Superior temporal gyrus (tissue), 1 donor: ENCODE data around the gene PGF.

Experiments used
- DNase-seq: peaks from one replicate; pipeline ENCODE4 v3.0.0-alpha.2; 2016; ENCODE audit errors: extremely low spot score

The PGF gene

DNA sequence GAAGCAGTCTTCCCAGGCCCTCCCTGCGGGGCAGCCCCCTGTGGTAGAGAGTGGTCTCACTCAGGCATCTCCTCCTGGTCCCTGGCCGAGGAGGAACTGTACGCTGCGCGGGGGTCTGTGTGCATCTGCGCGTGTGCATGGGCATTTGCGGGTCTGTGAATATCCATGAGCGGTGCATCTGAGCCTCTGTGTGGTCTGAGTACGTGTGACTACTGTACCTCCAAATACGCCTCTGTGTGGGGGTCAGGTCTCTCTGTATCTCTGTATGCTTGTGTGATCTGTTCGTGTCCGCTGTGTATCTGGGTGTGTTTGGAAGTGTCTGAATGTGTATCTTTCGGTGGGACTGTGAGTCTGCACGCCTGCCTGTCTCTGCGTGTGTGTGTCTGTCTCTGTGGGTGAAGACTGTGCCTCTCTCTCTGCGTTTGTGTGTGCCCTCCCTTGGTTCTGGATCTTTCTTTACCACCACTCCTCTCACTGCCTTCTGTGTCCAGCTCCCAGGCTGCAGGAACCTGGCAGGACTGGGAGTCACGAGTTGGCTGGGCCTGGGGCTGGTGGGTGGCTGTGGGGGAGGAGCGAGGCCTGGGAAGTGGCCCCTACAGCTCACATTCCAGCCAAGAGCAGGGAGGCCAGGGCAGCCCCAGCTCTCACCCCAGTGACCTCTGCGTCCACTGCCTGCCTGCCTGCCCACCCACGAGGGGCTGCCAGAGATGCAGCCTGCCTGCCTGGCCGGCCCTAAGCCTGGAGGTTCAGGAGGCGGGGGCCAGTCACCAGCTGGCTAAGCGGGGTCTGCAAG lies 1.1 kb upstream of the PGF start:
- DNase-seq: no peak

DNA sequence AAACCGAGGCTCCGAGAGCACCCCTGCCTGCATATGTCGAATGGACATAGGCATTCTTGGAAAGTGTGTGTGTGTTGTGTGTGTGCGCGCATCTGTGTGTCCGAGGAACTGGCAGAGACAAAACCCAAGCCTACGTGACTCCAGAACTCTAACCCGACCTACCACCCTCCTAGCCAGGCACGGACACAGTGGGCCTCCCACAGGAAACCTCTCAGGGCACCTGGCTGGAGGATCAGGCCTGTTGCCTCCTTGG lies 556 bp upstream of the PGF start:
- DNase-seq: no peak

- no peak for DNase-seq
Measured at GRCh38 chr14:74954947-74955228, 509 bp downstream of the PGF start.

GRCh38 chr14:74954232-74954946 lies 1.0 kb downstream of the PGF start:
- no peak for DNase-seq

GRCh38 chr14:74953686-74954085 lies 1.7 kb downstream of the PGF start:
- no peak for DNase-seq

- DNase-seq: no peak
Measured at GRCh38 chr14:74952697-74953484, 2.5 kb downstream of the PGF start.

- DNase-seq: no peak
Measured at GRCh38 chr14:74952180-74952665, 3.2 kb downstream of the PGF start.

- no peak for DNase-seq
Measured at GRCh38 chr14:74951443-74952179, 3.8 kb downstream of the PGF start.

DNA sequence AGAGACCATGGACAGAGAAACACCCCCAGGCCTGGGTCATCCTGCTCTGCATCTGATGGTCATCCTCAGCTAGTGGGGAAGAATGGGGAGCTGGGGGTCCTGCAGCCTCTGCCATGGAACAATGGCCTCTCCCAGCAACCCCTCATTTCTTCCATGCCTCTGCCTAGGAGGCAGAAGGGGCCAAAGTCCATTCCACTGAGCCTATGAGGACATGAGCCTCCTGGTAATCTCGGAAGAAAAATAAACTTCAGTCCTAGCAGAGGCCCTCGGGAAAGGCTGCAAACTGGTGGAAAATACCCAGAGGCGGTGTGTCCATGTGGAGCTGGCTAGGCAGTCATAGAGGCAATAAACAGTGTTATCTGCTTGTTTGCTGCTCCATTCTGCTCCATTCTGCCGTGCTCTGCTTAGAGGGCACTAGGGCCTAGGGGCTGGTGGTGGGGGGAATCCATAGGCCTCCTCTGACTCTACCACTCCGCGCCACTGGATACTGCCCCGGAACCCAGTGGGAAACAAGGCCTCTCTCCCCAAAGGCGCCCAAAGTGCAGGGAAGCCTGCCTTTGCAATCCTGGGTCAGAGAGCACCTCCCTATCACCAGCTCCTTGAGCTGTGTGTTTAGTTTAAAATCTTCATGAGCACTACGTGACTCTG lies 4.5 kb downstream of the PGF start:
- no peak for DNase-seq

GRCh38 chr14:74949859-74950573 lies 5.4 kb downstream of the PGF start:
- DNase-seq: no peak

DNA sequence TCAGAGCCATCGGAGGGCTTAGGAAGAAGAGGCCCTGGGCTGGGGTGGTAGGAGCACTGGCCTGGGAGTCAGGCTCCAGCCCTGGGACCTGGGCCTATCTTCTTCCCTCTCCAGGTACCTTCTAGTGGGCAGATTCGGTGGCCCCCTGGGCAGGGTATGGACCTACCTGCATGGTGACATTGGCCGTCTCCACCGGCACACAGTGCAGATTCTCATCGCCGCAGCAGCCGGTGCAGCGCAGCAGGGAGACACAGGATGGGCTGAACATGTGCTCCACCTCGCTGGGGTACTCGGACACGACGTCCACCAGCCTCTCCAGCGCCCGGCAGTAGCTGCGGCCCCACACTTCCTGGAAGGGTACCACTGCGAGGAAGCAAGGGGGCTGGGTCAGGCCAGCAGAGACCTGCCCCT lies 6.2 kb downstream of the PGF start:
- no peak for DNase-seq

DNA sequence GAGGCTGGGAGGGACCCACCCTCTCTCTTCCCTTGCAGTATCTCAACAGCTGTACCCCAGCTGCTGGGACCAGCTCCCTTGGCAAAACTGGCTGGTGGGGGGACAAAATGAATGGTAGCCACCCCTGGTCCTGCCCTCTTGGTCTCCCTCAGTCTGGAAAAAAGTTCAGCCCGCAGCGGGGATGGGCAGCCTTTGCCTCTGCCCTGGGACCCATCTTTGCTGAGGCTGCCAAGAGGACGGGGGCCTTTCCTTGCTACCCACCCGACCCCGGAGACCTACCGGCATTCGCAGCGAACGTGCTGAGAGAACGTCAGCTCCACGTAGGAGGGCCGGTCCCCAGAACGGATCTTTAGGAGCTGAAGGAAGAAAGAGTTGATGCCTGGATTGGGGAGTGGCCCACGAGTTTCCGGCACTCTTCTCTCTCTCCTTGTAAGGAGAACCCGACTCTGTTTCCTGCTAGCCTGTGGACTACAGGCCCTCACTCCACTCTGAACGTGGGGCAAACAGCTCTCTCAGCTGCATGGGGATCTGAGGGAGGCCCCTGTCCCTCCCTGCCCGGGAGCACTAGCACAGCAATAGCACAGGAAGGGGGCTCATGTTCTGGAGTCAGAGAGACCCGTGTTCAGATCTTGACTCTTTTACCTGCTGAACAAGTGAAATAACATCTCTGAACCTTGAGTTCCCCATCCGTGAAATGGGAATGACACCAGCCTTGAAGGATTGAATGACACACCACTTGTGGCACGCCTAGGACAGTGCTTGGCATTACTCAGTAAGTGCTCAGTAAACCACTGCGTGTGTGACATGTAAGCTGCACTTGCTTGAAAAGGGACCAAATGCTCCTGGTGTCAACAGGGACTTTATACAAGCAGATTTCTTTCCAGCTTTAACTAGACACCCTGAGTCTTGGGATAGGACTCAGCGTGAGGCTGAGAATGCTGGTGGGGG lies 6.9 kb downstream of the PGF start:
- DNase-seq: no peak

GRCh38 chr14:74947353-74948227 lies 7.8 kb downstream of the PGF start:
- DNase-seq: no peak

- no peak for DNase-seq
Measured at GRCh38 chr14:74946659-74947281, 8.6 kb downstream of the PGF start.

DNA sequence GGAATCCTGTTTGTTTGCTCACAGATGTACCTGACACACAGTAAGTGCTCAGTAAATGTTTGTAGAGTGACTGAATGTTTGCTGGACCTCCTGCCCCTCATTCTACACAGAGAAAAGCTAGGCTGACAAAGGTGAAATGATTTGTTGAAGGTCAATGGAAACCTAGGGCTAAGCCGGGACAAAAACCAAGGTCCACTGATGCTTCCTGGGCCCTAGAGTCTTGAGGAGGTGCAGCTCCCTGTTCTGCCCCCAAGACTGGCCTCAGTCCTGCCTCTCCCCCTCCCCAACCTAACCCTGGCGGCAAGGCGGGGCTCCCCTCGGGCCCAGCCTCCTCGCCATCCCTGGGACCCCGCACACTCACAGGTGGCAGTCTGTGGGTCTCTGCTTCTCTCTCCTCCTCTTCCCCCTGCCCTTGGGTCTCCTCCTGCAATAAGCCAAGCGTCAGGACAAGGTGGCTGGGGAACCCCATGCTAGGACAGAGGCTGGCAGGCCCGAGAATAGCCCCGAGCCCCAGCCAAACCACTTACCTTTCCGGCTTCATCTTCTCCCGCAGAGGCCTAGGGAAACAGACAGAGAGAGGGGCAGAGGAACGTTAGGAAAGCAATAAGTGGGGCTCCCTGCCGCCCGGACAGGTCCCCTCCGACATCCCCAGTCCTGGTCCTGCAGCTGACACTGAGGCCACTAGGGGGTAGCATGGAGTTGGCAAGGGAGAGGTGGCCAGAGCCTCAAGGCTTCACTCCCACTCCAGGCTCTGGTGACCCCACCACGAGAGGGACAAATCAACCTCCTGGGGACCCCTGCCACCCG lies 9.3 kb downstream of the PGF start:
- DNase-seq: peak; percentile 87

- DNase-seq: peak; percentile 25
Measured at GRCh38 chr14:74945261-74945851, 10.0 kb downstream of the PGF start.

- no peak for DNase-seq
Measured at GRCh38 chr14:74942608-74943007, 12.8 kb downstream of the PGF start.
